GM12878 (cell line): ENCODE measurements around the gene CAVIN1. TPM values are rescaled to one million over a fixed set of nuclear protein-coding genes. Genes with fewer than 3 reads are reported as not detected.

Source experiments
- ATAC-seq: fragments of 200-7000 bp; cut with Tn5 transposase; 3 replicates; pipeline ENCODE4 v1.9.1; 2020; ENCODE audit warnings: mild to moderate bottlenecking, moderate library complexity
- BruUV-seq: library from RNA; stranded (reverse); fragments of 400-500 nt; replicated peaks from 2 replicates; lab custom pipeline; 2021; lab: Mats Ljungman, UMichigan
- CTCF ChIA-PET: fragments of 300-600 bp; sonication (Branson Sonifier 250); formaldehyde crosslinking; extraction: SDS; loops from one replicate; lab custom pipeline; 2021; ENCODE audit warnings: inconsistent platforms; lab: Yijun Ruan, JAX
- POLR2A ChIA-PET: fragments of 350-600 bp; formaldehyde crosslinking; extraction: SDS; loops from one replicate; lab custom pipeline; 2021; ENCODE audit warnings: inconsistent platforms; lab: Charles Lee
- RAD21 ChIA-PET: fragments of 300-600 bp; sonication (Branson Sonifier 250); formaldehyde crosslinking; loops from one replicate; lab custom pipeline; 2023; ENCODE audit warnings: antibody characterized with exemption; ENCODE audit not compliant: unreplicated experiment; lab: Charles Lee
- SMC1A ChIA-PET: fragments of 300-600 bp; sonication (Branson Sonifier 250); formaldehyde crosslinking; loops from one replicate; lab custom pipeline; 2023; ENCODE audit not compliant: unreplicated experiment, uncharacterized antibody; lab: Charles Lee
- DNase-seq: peaks from one replicate; pipeline ENCODE4 v3.0.0-alpha.2; 2011; ENCODE audit warnings: low read depth, low spot score
- FAIRE-seq: peaks from 3 replicates; lab custom pipeline; 2011; peaks lifted over from hg19 to GRCh38; lab: Jason Lieb, UNC
- H2AFZ ChIP-seq: 2 replicates; pipeline ENCODE4 v1.6.0; 2011; ENCODE audit warnings: low read depth, low read length, control low read depth; ENCODE audit not compliant: control insufficient read depth
- H3K27ac ChIP-seq: 2 replicates; pipeline ENCODE4 v1.5.1; 2011; ENCODE audit warnings: control low read depth; ENCODE audit not compliant: control insufficient read depth, insufficient read depth
- H3K27me3 ChIP-seq, 2 experiments: replicated peaks in 1 of 2; 2 replicates each; pipeline versions ENCODE4 v1.6.0 to v1.6.1; 2011; ENCODE audit warnings: low read length in 1 of 2; ENCODE audit not compliant: control insufficient read depth in 2 of 2, insufficient read depth in 2 of 2
- H3K36me3 ChIP-seq, 2 experiments: 2 replicates each; pipeline ENCODE4 v1.5.1; 2011; ENCODE audit warnings: low read length in 1 of 2; ENCODE audit not compliant: control insufficient read depth in 2 of 2, insufficient read depth in 2 of 2
- H3K4me1 ChIP-seq: 2 replicates; pipeline ENCODE4 v1.6.1; 2011; ENCODE audit warnings: mild to moderate bottlenecking, low read length, moderate library complexity, mixed read lengths; ENCODE audit not compliant: control insufficient read depth, insufficient read depth
- H3K4me2 ChIP-seq: 2 replicates; pipeline ENCODE4 v1.6.0; 2011; ENCODE audit warnings: control low read depth; ENCODE audit not compliant: control insufficient read depth, insufficient read depth
- H3K4me3 ChIP-seq: fragments of 200-600 bp; sonication (generic); 2 replicates; pipeline ENCODE4 v1.5.1; 2016
- H3K79me2 ChIP-seq: 2 replicates; pipeline ENCODE4 v1.6.0; 2011; ENCODE audit warnings: low read length; ENCODE audit not compliant: control insufficient read depth, insufficient read depth
- H3K9ac ChIP-seq: 2 replicates; pipeline ENCODE4 v1.8.0; 2011; ENCODE audit warnings: low read length, control low read depth, mixed read lengths; ENCODE audit not compliant: control insufficient read depth, insufficient read depth
- H3K9me3 ChIP-seq: replicated peaks from 3 replicates; pipeline ENCODE4 v1.5.1; 2011; ENCODE audit warnings: mild to moderate bottlenecking, low read length; ENCODE audit not compliant: control insufficient read depth, insufficient read depth
- H4K20me1 ChIP-seq: 2 replicates; pipeline ENCODE4 v1.6.0; 2011; ENCODE audit not compliant: control insufficient read depth, insufficient read depth
- BCL11A ChIP-seq: IDR thresholded peaks from 2 replicates; pipeline ENCODE4 v1.6.1; 2011; ENCODE audit warnings: low read depth, low read length
- HSF1 ChIP-seq: fragments of 150-350 bp; IDR thresholded peaks from 2 replicates; pipeline ENCODE4 v1.6.1; 2014; ENCODE audit warnings: mild to moderate bottlenecking, low read depth, low read length
- IRF4 ChIP-seq: IDR thresholded peaks from 2 replicates; pipeline ENCODE4 v1.6.1; 2011; ENCODE audit warnings: low read depth, low read length
- KAT2A ChIP-seq: conservative IDR thresholded peaks from 2 replicates; pipeline ENCODE4 v1.6.1; 2011; ENCODE audit warnings: low read depth, low read length; ENCODE audit not compliant: control insufficient read depth
- MAX ChIP-seq: IDR thresholded peaks from 2 replicates; pipeline ENCODE4 v1.6.1; 2012; ENCODE audit warnings: low read depth, low read length, improper control_type of control experiment
- MEF2A ChIP-seq: IDR thresholded peaks from 2 replicates; pipeline ENCODE4 v1.6.1; 2011; ENCODE audit warnings: low read depth, mild to moderate bottlenecking, low read length, moderate library complexity; ENCODE audit not compliant: insufficient read depth
- NKRF ChIP-seq: fragments of 450-650 bp; conservative IDR thresholded peaks from 2 replicates; pipeline ENCODE4 v1.6.1; 2017; ENCODE audit warnings: mild to moderate bottlenecking, moderate library complexity
- NRF1 ChIP-seq: conservative IDR thresholded peaks from 2 replicates; pipeline ENCODE4 v1.6.1; 2011; ENCODE audit warnings: mild to moderate bottlenecking, low read depth, low read length, improper control_type of control experiment
- PKNOX1 ChIP-seq: fragments of 450-650 bp; IDR thresholded peaks from 2 replicates; pipeline ENCODE4 v1.6.1; 2016; ENCODE audit warnings: mild to moderate bottlenecking
- POLR2AphosphoS2 ChIP-seq: IDR thresholded peaks from 2 replicates; pipeline ENCODE4 v1.6.1; 2011; ENCODE audit warnings: low read depth, mild to moderate bottlenecking, low read length, improper control_type of control experiment, moderate library complexity
- RCOR1 ChIP-seq: conservative IDR thresholded peaks from 2 replicates; pipeline ENCODE4 v1.6.1; 2012; ENCODE audit warnings: low read depth, low read length, improper control_type of control experiment
- RELB ChIP-seq: fragments of 450-650 bp; IDR thresholded peaks from 2 replicates; pipeline ENCODE4 v1.6.1; 2017; ENCODE audit warnings: low read depth, mild to moderate bottlenecking, moderate library complexity
- SIN3A ChIP-seq: IDR thresholded peaks from 2 replicates; pipeline ENCODE4 v1.6.1; 2012; ENCODE audit warnings: low read depth, low read length, improper control_type of control experiment
- YBX1 ChIP-seq: fragments of 450-650 bp; IDR thresholded peaks from 2 replicates; pipeline ENCODE4 v1.6.1; 2016; ENCODE audit warnings: antibody characterized with exemption
- ZNF274 ChIP-seq: IDR thresholded peaks from one replicate; pipeline ENCODE4 v1.8.0; 2011; ENCODE audit not compliant: insufficient read length, insufficient read depth
- ZSCAN29 ChIP-seq: fragments of 450-650 bp; IDR thresholded peaks from 2 replicates; pipeline ENCODE4 v1.6.1; 2017; ENCODE audit warnings: mild to moderate bottlenecking, moderate library complexity
- WGBS: methylation state at CpG from one replicate; pipeline ENCODE4 v1.1.6; 2016; ENCODE audit warnings: low lambda C conversion rate; ENCODE audit not compliant: insufficient replicate concordance, insufficient coverage; ENCODE audit errors: missing lambda C conversion rate; 5-methylcytosine and 5-hydroxymethylcytosine counted together
- in situ Hi-C: fragments of 300-500 bp; cut with MboI; formaldehyde crosslinking; loops from 9 replicates; pipeline ENCODE4 v1.14.3; 2018; ENCODE audit warnings: mixed read lengths
- intact Hi-C: fragments of 100-400 bp; cut with micrococcal nuclease; formaldehyde crosslinking; loops from one replicate; pipeline ENCODE4 v1.14.2; 2022; ENCODE audit not compliant: unreplicated experiment
- polyA plus RNA-seq, 11 experiments: library from polyadenylated mRNA; depleted of rRNA in 4 of 11; unstranded in 6 of 11; stranded (reverse) in 5 of 11; fragments of >200 nt; fragmentation: Nextera tagmentation in 4 of 11; fragmentation: Illumina TruSeq in 1 of 11; extraction: Ambion mirVana in 4 of 11; extraction: Trizol in 1 of 11; gene quantifications; 1 replicate in 1 of 11; 2 replicates in 10 of 11; pipeline versions ENCODE4 v1.2.1 to v1.2.3, GENCODE V29; 2011 to 2016; ENCODE audit warnings: inconsistent platforms in 2 of 11, missing spikeins in 2 of 11, low read depth in 1 of 11
- total RNA-seq, 4 experiments: library from RNA; depleted of rRNA in 3 of 4; stranded (reverse); fragments of >200 nt in 3 of 4; fragmentation: Illumina TruSeq in 1 of 4; extraction: Trizol in 1 of 4; gene quantifications; 2 replicates each; pipeline versions ENCODE4 v1.2.1 to v1.2.3, GENCODE V29; 2013 to 2021

CAVIN1 gene
- total and polyA plus RNA-seq, 10 of the 15 experiments (the other 5 are each of a cell fraction or from before 2014, with no cell fraction given): 0.03 to 1.1 (median 0.37) TPM

- peak overlapping the region; percentile 44; the same call in 1 of the 2 replicates for H3K27ac ChIP-seq
- intact Hi-C loops (no loop called here), in situ Hi-C loops (no loop called here)
- H3K4me3 ChIP-seq: peak overlapping the region; percentile 20; the same call in 1 of the 2 replicates
- H3K9ac ChIP-seq: no peak overlapping the region
- peaks cover 84% of the 10 kb centered on the region for H3K79me2 ChIP-seq
- H3K9me3 ChIP-seq: peaks cover 2% of the 10 kb centered on the region; the same call in 2 of the 3 replicates
- peak overlapping the region; percentile 54; the same call in 1 of the 2 replicates for H3K4me2 ChIP-seq
- DNase-seq (no peak), FAIRE-seq (no peak), ATAC-seq (no peak)
- TF ChIP-seq PKNOX1 (no peak), NKRF (no peak), HSF1 (no peak), RELB (no peak), SIN3A (no peak), BCL11A (no peak), MEF2A (no peak), IRF4 (no peak), ZSCAN29 (no peak), KAT2A (no peak), ZNF274 (no peak), RCOR1 (no peak), MAX (no peak), NRF1 (no peak), POLR2AphosphoS2 (no peak), YBX1 (no peak)
- H3K27me3 ChIP-seq: no peaks in the 10 kb centered on the region
- CTCF ChIA-PET: interaction anchor here (0.6 to 2.2 kb wide), 2 partner anchors 10 to 83 kb away, joined by 3 to 5 read pairs; no protein-coding TSS in a partner anchor
- H3K4me1 ChIP-seq: peaks cover 33% of the 10 kb centered on the region
- peaks cover 7% of the 10 kb centered on the region for H4K20me1 ChIP-seq
- SMC1A ChIA-PET: interaction anchor here (0.6 to 1.7 kb wide), 3 partner anchors 10 to 21 kb away, joined by 3 to 4 read pairs (median 3); no protein-coding TSS in a partner anchor
- no peak overlapping the region for H2AFZ ChIP-seq
- 54% methylated on average over 7 of the region's 7 CpGs for WGBS
- POLR2A ChIA-PET: interaction anchor here (0.6 kb wide), 2 partner anchors 8 to 583 kb away, joined by 3 to 4 read pairs; no protein-coding TSS in a partner anchor
- no peaks in the 10 kb centered on the region for H3K36me3 ChIP-seq
- RAD21 ChIA-PET: interaction anchor here (0.7 kb wide), 1 partner anchor 44 kb away, joined by 3 read pairs; no protein-coding TSS in a partner anchor
- BruUV-seq: no TSS peak
Observed at GRCh38 chr17:42363767-42364585, 59.1 kb downstream of the CAVIN1 start.
